Stomach (tissue), 4 donors: ENCODE measurements around the gene TPBGL.

Experiments used
- EP300 ChIP-seq: sonication (generic); formaldehyde crosslinking; IDR thresholded peaks from one replicate; pipeline ENCODE4 v1.6.1; 2017; ENCODE audit warnings: antibody characterized with exemption
- POLR2A ChIP-seq, 4 donors: fragments of 450-650 bp; IDR thresholded peaks; one replicate each; pipeline ENCODE4 v1.6.1; 2016; ENCODE audit warnings: antibody characterized with exemption in 4 of 4, control low read depth in 2 of 4, mild to moderate bottlenecking in 1 of 4, moderate library complexity in 1 of 4
- TF ChIP-seq, protein P1 (sequence below), 7 experiments: fragments of 450-650 bp in 4 of 7; fragments of 200-600 bp in 3 of 7; sonication (generic) in 3 of 7; IDR thresholded peaks; one replicate each; pipeline ENCODE4 v1.5.1; 2016 to 2019; ENCODE audit warnings: antibody characterized with exemption in 7 of 7, control low read depth in 2 of 7, mild to moderate bottlenecking in 1 of 7

GRCh38 chr11:75292943-75293342, 52.4 kb downstream of the TPBGL start:
- TF ChIP-seq, protein P1, sequence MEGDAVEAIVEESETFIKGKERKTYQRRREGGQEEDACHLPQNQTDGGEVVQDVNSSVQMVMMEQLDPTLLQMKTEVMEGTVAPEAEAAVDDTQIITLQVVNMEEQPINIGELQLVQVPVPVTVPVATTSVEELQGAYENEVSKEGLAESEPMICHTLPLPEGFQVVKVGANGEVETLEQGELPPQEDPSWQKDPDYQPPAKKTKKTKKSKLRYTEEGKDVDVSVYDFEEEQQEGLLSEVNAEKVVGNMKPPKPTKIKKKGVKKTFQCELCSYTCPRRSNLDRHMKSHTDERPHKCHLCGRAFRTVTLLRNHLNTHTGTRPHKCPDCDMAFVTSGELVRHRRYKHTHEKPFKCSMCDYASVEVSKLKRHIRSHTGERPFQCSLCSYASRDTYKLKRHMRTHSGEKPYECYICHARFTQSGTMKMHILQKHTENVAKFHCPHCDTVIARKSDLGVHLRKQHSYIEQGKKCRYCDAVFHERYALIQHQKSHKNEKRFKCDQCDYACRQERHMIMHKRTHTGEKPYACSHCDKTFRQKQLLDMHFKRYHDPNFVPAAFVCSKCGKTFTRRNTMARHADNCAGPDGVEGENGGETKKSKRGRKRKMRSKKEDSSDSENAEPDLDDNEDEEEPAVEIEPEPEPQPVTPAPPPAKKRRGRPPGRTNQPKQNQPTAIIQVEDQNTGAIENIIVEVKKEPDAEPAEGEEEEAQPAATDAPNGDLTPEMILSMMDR (IDR thresholded peaks at IDR 0.05), result no peak
- TF ChIP-seq EP300 (no peak), POLR2A (IDR thresholded peaks at IDR 0.05) (no peak)
